NT2/D1 (cell line): Measurements from ENCODE around the gene ARHGAP22.

Experiments used
- DNase-seq: peaks from one replicate; pipeline ENCODE4 v3.0.0-alpha.2; 2011; ENCODE audit warnings: low read depth, low spot score
- H3K27me3 ChIP-seq: 2 replicates; pipeline ENCODE4 v1.6.0; 2011; ENCODE audit warnings: mild to moderate bottlenecking; ENCODE audit not compliant: insufficient read length, insufficient read depth
- H3K36me3 ChIP-seq: 2 replicates; pipeline ENCODE4 v1.6.1; 2011; ENCODE audit warnings: mild to moderate bottlenecking, low read length, mixed read lengths; ENCODE audit not compliant: insufficient read depth, insufficient read length
- H3K4me1 ChIP-seq: 2 replicates; pipeline ENCODE4 v1.5.1; 2011; ENCODE audit not compliant: insufficient read depth, insufficient read length
- H3K4me3 ChIP-seq: 2 replicates; pipeline ENCODE4 v1.5.1; 2011; ENCODE audit warnings: low read depth; ENCODE audit not compliant: insufficient read length
- H3K9ac ChIP-seq: 2 replicates; pipeline ENCODE4 v1.6.0; 2011; ENCODE audit warnings: low read depth; ENCODE audit not compliant: insufficient read length
- H3K9me3 ChIP-seq: 2 replicates; pipeline ENCODE4 v1.5.1; 2011; ENCODE audit warnings: mild to moderate bottlenecking, low read length; ENCODE audit not compliant: insufficient read depth
- SUZ12 ChIP-seq: IDR thresholded peaks from 2 replicates; pipeline ENCODE4 v1.6.1; 2011; ENCODE audit not compliant: insufficient read length, insufficient read depth; ENCODE audit errors: extremely low read depth
- YY1 ChIP-seq: IDR thresholded peaks from 2 replicates; pipeline ENCODE4 v1.6.1; 2011; ENCODE audit not compliant: insufficient read length, insufficient read depth
- ZNF274 ChIP-seq: IDR thresholded peaks from 2 replicates; pipeline ENCODE4 v1.6.1; 2011; ENCODE audit warnings: mild to moderate bottlenecking, low read depth, low read length

Gene ARHGAP22

DNA sequence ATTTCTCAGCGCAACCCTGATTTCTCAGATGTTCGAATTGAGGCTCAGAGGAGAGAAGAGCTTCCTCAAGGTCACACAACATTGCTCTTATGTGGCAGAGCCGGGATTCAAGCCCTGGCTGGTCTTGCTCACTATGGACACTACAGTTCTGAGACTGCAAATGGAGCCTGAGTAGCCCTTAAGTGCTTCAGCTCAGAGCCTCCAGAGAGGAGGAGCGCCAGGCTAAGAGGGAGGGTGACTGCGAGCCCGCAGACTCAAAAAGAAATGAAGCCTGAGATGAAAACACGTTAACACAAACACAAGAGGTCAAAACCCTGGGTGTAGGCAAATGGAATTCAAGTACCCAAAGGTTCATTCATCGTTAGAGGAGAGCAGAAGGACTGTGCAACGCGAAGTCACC, 13.9 kb downstream of the ARHGAP22 start:
- Histone ChIP-seq H3K9me3 (peaks cover under 1% of the 10 kb centered on the region; the same call in 1 of the 2 replicates), H3K9ac (no peak overlapping the region), H3K36me3 (no peaks in the 10 kb centered on the region), H3K4me3 (no peak overlapping the region), H3K4me1 (peaks cover 3% of the 10 kb centered on the region), H3K27me3 (peaks cover 7% of the 10 kb centered on the region)
- TF ChIP-seq YY1 (no peak), SUZ12 (no peak), ZNF274 (no peak)
- no peak for DNase-seq

DNA sequence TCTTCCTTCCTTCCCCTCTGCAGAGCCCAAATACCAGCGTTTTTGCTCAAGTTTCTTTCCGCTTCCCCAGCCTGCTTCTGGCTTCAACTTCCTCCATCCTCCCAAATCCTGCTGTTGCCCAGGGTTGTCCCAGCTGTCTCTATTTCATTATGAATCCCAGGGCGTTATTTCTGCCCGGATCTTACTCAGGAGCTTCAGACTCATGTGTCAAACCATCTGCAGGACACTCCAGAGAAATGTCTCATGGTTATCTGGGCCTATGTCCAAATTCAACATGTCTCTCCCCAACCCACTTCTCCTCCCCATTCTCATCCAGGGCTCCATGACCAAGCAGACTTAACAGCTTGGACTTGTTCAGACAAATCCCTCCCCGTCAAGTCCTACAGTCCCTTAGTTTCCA, 15.6 kb downstream of the ARHGAP22 start:
- no peaks in the 10 kb centered on the region for H3K36me3 ChIP-seq
- H3K9me3 ChIP-seq, result peaks cover 17% of the 10 kb centered on the region; the same call in 1 of the 2 replicates
- peaks cover 3% of the 10 kb centered on the region for H3K4me1 ChIP-seq
- DNase-seq, result no peak
- H3K4me3 ChIP-seq, result no peak overlapping the region
- peaks cover 7% of the 10 kb centered on the region for H3K27me3 ChIP-seq
- no peak for TF ChIP-seq SUZ12
- TF ChIP-seq ZNF274, result no peak
- H3K9ac ChIP-seq, result no peak overlapping the region

- no peak for DNase-seq
- no peak for TF ChIP-seq YY1
- TF ChIP-seq ZNF274, result no peak
- TF ChIP-seq SUZ12, result no peak
- Histone ChIP-seq H3K9me3 (peaks cover 19% of the 10 kb centered on the region; the same call in 1 of the 2 replicates), H3K9ac (no peak overlapping the region), H3K4me3 (no peak overlapping the region), H3K4me1 (no peaks in the 10 kb centered on the region), H3K36me3 (no peaks in the 10 kb centered on the region), H3K27me3 (peaks cover 7% of the 10 kb centered on the region)
Observed at GRCh38 chr10:48587819-48588218, 17.1 kb downstream of the ARHGAP22 start.

DNA sequence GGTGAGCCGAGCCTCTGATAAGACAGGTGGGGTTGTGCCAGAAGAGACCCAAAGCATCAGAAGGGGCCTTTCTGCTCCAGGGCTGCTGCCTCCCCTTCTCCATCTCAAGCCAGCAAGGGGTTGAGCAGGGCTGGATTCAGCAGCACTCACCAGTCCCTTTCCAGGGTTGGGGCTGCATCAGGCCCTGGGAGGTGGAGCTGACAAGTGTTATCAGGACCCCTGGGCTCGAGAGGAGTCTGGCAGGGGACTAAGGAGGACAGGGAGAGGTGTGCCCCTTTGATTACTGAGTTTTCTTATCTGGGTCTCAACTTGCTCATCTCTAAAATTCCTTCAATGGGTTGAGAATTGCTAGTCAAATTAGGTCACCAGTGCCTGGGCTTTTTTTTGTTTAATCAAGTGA, 17.8 kb downstream of the ARHGAP22 start:
- peaks cover under 1% of the 10 kb centered on the region for H3K27me3 ChIP-seq
- H3K9ac ChIP-seq, result no peak overlapping the region
- TF ChIP-seq YY1, result no peak
- TF ChIP-seq SUZ12, result no peak
- no peak for TF ChIP-seq ZNF274
- no peaks in the 10 kb centered on the region for H3K4me1 ChIP-seq
- peaks cover 19% of the 10 kb centered on the region; the same call in 1 of the 2 replicates for H3K9me3 ChIP-seq
- no peak overlapping the region for H3K4me3 ChIP-seq
- no peak for DNase-seq
- H3K36me3 ChIP-seq, result no peaks in the 10 kb centered on the region

DNA sequence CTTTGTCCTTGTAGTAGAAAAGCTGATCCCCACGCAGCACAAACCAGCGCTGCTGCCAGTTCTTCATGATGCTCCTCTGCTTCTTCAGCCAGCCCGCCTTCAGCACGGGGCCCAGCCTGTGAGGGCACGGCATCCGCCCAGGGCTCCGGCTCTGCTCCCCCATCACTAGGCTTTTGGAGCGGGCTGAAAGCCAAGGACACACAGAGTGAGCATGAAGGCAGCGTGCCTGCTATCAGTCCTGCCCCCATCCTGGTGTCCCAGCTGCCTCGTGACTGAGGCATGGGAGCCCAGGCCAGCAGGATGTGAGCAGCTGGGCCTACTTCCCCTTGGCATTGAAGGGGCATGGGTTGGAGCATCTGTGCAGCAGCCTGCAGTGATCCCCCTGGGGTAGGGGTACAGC, 21.9 kb downstream of the ARHGAP22 start:
- Histone ChIP-seq H3K4me1 (no peaks in the 10 kb centered on the region), H3K27me3 (no peaks in the 10 kb centered on the region), H3K36me3 (no peaks in the 10 kb centered on the region), H3K9ac (no peak overlapping the region), H3K9me3 (peaks cover 19% of the 10 kb centered on the region; the same call in 1 of the 2 replicates), H3K4me3 (no peak overlapping the region)
- DNase-seq, result no peak
- TF ChIP-seq SUZ12 (no peak), YY1 (no peak), ZNF274 (no peak)

GRCh38 chr10:48580236-48580635, 24.6 kb downstream of the ARHGAP22 start:
- Histone ChIP-seq H3K9ac (no peak overlapping the region), H3K4me3 (no peak overlapping the region), H3K27me3 (no peaks in the 10 kb centered on the region), H3K9me3 (peaks cover 12% of the 10 kb centered on the region; the same call in 1 of the 2 replicates), H3K4me1 (no peaks in the 10 kb centered on the region), H3K36me3 (no peaks in the 10 kb centered on the region)
- DNase-seq, result no peak
- no peak for TF ChIP-seq ZNF274
- no peak for TF ChIP-seq SUZ12
- TF ChIP-seq YY1, result no peak

DNA sequence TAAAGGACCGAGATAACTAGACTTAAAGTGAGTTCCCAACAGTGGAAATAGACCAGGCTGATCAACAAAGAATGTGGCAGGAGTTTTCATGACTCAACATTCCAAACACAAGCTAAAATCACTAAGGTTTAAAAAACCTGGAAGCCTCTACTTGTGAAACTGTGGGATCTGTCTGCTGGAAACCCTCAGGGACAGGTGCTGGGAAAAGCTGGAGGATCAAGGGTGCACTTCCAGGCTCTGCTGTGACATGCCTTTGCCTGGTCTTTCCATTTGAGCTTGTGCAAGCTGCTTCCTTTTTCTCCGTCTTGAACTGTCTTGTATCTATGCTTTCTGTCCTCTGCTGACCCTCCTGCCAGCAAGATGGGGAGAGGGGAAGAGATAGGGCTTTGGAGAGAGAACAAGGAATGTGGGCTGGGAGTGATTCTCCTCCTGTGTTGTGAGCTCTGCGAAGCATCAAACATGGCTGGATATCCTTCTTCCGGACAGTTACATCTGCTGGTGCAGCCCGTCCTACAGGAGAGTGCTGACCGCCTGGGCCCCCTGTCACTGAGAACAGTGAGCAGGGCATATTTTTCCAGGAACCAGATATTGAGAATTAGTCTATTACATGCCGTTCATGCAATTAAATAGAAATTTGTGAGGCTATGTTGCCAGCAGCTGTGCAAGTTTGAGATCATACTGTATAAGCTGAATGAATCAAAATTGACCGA, 25.5 kb downstream of the ARHGAP22 start:
- no peak for DNase-seq
- no peaks in the 10 kb centered on the region for H3K4me1 ChIP-seq
- no peak overlapping the region for H3K9ac ChIP-seq
- H3K27me3 ChIP-seq, result no peaks in the 10 kb centered on the region
- no peaks in the 10 kb centered on the region for H3K36me3 ChIP-seq
- H3K4me3 ChIP-seq, result no peak overlapping the region
- peaks cover 3% of the 10 kb centered on the region; the same call in 1 of the 2 replicates for H3K9me3 ChIP-seq
- TF ChIP-seq YY1, result no peak
- no peak for TF ChIP-seq ZNF274
- no peak for TF ChIP-seq SUZ12
